ENCODE data around the gene LDLRAD4. TPM values are rescaled to one million over a fixed set of nuclear protein-coding genes. Genes with fewer than 3 reads are reported as not detected.

LDLRAD4 gene
- total RNA-seq, 1 experiment from 2014 or later = 1.7 TPM

DNA sequence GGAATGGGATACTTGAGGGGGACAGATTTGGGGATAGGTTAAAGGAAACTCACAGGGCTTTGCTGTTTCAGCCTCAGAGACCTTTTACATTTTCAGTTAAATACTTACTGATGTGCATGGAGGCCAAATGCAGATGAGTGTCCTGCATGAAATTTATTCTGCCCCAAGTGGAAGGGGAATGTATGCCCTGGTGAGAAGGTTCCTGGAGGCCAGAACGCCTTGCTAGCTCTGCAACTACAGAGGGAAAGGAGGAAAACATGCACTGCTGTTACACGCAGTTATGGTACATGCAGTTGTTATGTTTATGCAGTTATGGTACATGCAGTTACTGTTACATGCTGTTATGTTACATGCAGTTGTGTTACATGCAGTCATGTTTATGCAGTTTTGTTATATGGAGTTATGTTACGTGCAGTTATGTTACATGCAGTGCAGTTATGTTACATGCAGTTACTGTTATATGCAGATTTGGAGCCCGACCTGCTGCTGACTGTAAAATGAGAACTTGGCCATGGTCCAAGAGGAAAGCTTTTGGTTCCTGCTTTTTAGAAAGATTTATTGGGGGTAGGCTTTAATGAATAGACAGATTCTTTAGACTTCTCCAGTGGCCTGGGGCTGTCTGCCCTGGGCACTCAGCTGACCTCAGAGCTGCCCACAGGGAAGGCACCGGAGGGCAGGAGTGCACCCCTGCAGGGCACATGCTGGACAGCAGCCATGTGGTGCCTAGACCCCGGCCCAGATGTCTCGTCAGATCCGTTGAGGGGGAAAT, 84.1 kb downstream of the LDLRAD4 start:
- H3K4me3 ChIP-seq = no peak overlapping the region

GRCh38 chr18:13303756-13304364, 85.3 kb downstream of the LDLRAD4 start:
- Histone ChIP-seq H3K4me3 (no peak overlapping the region), H2AFZ (no peak overlapping the region), H3K79me2 (ENCODE audit: low read depth) (no peaks in the 10 kb centered on the region), H3K27ac (no peak overlapping the region), H4K20me1 (ENCODE audit: insufficient read depth) (no peaks in the 10 kb centered on the region), H3K4me2 (no peak overlapping the region), H3K36me3 (ENCODE audit: low read depth) (no peaks in the 10 kb centered on the region), H3K9me3 (ENCODE audit: insufficient read depth, low read depth) (no peaks in the 10 kb centered on the region), H3K27me3 (ENCODE audit: insufficient read depth, low read depth) (peaks cover 82% of the 10 kb centered on the region), H3K4me1 (replicated peaks; ENCODE audit: insufficient read depth) (no peaks in the 10 kb centered on the region), H3F3A (ENCODE audit: insufficient read depth, low read depth) (no peaks in the 10 kb centered on the region), H3K9me2 (ENCODE audit: insufficient read depth) (no peaks in the 10 kb centered on the region)
- TF ChIP-seq EZH2 (IDR thresholded peaks at IDR 0.05; ENCODE audit: low read depth) (no peak), CTCF (conservative IDR thresholded peaks at IDR 0.05) (no peak)
- ChIA-PET POLR2A (ENCODE audit: unreplicated experiment) (no interaction called here), CTCF (no interaction called here)
- no TSS peak for BruUV-seq (replicated peaks)
- intact Hi-C loops (cut with micrococcal nuclease; ENCODE audit: unreplicated experiment) = no loop called here
- DNase-seq = no peak

More for the DNA sequence above, 84.1 kb downstream of the LDLRAD4 start:
- Histone ChIP-seq H3K79me2 (ENCODE audit: low read depth) (no peaks in the 10 kb centered on the region), H3K36me3 (ENCODE audit: low read depth) (no peaks in the 10 kb centered on the region), H3K27me3 (ENCODE audit: insufficient read depth, low read depth) (peaks cover 74% of the 10 kb centered on the region), H4K20me1 (ENCODE audit: insufficient read depth) (no peaks in the 10 kb centered on the region), H2AFZ (no peak overlapping the region), H3F3A (ENCODE audit: insufficient read depth, low read depth) (no peaks in the 10 kb centered on the region), H3K4me2 (no peak overlapping the region), H3K27ac (no peak overlapping the region), H3K9me2 (ENCODE audit: insufficient read depth) (no peaks in the 10 kb centered on the region), H3K4me1 (replicated peaks; ENCODE audit: insufficient read depth) (no peaks in the 10 kb centered on the region), H3K9me3 (ENCODE audit: insufficient read depth, low read depth) (no peaks in the 10 kb centered on the region)
- CTCF ChIA-PET = interaction anchor here (0.6 kb wide), 1 partner anchor 347 kb away, joined by 4 read pairs; no protein-coding TSS in a partner anchor
- DNase-seq = no peak
- POLR2A ChIA-PET (ENCODE audit: unreplicated experiment) = no interaction called here
- TF ChIP-seq CTCF (conservative IDR thresholded peaks at IDR 0.05) = no peak
- TF ChIP-seq EZH2 (IDR thresholded peaks at IDR 0.05; ENCODE audit: low read depth) = no peak
- BruUV-seq (replicated peaks) = no TSS peak
- intact Hi-C loops (cut with micrococcal nuclease; ENCODE audit: unreplicated experiment) = no loop called here

DNA sequence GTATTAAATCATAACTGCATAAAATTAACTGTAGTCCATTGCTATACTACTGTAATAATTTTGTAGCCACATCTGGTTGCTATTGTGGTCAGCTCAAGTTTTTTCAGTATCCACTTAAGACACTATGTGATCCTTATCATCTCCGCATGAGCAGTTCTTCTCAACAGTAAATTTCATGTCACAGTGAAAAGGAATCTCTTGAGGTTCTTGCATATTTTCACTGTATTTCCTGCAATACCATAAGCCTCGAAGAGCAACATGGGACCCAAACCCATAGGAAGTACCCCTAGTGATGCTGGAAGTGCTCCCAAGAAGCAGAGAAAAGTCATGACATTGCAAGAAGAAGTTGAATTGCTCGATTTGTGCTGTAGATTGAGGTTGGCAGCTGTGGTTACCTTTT, 86.7 kb downstream of the LDLRAD4 start:
- Histone ChIP-seq H2AFZ (no peak overlapping the region), H3K9me2 (ENCODE audit: insufficient read depth) (no peaks in the 10 kb centered on the region), H3K27ac (no peak overlapping the region), H3K4me2 (no peak overlapping the region), H3K36me3 (ENCODE audit: low read depth) (no peaks in the 10 kb centered on the region), H3K4me3 (no peak overlapping the region), H3K27me3 (ENCODE audit: insufficient read depth, low read depth) (peaks cover 78% of the 10 kb centered on the region), H3K79me2 (ENCODE audit: low read depth) (no peaks in the 10 kb centered on the region), H3K9me3 (ENCODE audit: insufficient read depth, low read depth) (no peaks in the 10 kb centered on the region), H3K4me1 (replicated peaks; ENCODE audit: insufficient read depth) (no peaks in the 10 kb centered on the region), H3F3A (ENCODE audit: insufficient read depth, low read depth) (no peaks in the 10 kb centered on the region), H4K20me1 (ENCODE audit: insufficient read depth) (no peaks in the 10 kb centered on the region)
- ChIA-PET CTCF (no interaction called here), POLR2A (ENCODE audit: unreplicated experiment) (interaction anchor here (0.7 kb wide), 1 partner anchor 321 kb away, joined by 5 read pairs; no protein-coding TSS in a partner anchor)
- DNase-seq = no peak
- no TSS peak for BruUV-seq (replicated peaks)
- intact Hi-C loops (cut with micrococcal nuclease; ENCODE audit: unreplicated experiment) = no loop called here
- TF ChIP-seq CTCF (conservative IDR thresholded peaks at IDR 0.05) = no peak
- no peak for TF ChIP-seq EZH2 (IDR thresholded peaks at IDR 0.05; ENCODE audit: low read depth)

Measured in PC-9 (cell line).